CD1c-positive myeloid dendritic cell (primary cell): ENCODE data around the gene BABAM2.
"Not testable (repeated sequence)": the region's sequence is repeated elsewhere in the genome, so short reads cannot be mapped to it uniquely, and the experiment has no call there.

Experiments
- DNase-seq: peaks from one replicate; pipeline ENCODE4 v3.0.0-alpha.2; 2016; ENCODE audit errors: extremely low spot score

The BABAM2 gene

GRCh38 chr2:28068527-28068926 is 178.0 kb downstream of the BABAM2 start:
- DNase-seq, result no peak

GRCh38 chr2:28071221-28071620 is 180.7 kb downstream of the BABAM2 start:
- DNase-seq, result no peak

GRCh38 chr2:28074137-28074536 is 183.6 kb downstream of the BABAM2 start:
- no peak for DNase-seq

GRCh38 chr2:28080911-28081310 is 190.4 kb downstream of the BABAM2 start:
- no peak for DNase-seq

GRCh38 chr2:28082131-28082530 is 191.6 kb downstream of the BABAM2 start:
- no peak for DNase-seq

- DNase-seq, result no peak
Observed at GRCh38 chr2:28083476-28083875, 192.9 kb downstream of the BABAM2 start.

GRCh38 chr2:28084564-28084963 is 194.0 kb downstream of the BABAM2 start:
- no peak for DNase-seq

GRCh38 chr2:28085201-28085600 is 194.7 kb downstream of the BABAM2 start:
- no peak for DNase-seq

GRCh38 chr2:28086611-28087010 is 196.1 kb downstream of the BABAM2 start:
- DNase-seq, result no peak

GRCh38 chr2:28088970-28089369 is 198.4 kb downstream of the BABAM2 start:
- DNase-seq, result no peak

GRCh38 chr2:28089486-28089885 is 199.0 kb downstream of the BABAM2 start:
- DNase-seq, result no peak

GRCh38 chr2:28093308-28093707 is 202.8 kb downstream of the BABAM2 start:
- no peak for DNase-seq

GRCh38 chr2:28093768-28094167 is 203.2 kb downstream of the BABAM2 start:
- no peak for DNase-seq

- no peak for DNase-seq
Observed at GRCh38 chr2:28094739-28095138, 204.2 kb downstream of the BABAM2 start.

- DNase-seq, result no peak
Observed at GRCh38 chr2:28095622-28096021, 205.1 kb downstream of the BABAM2 start.

GRCh38 chr2:28096421-28096820 is 205.9 kb downstream of the BABAM2 start:
- no peak for DNase-seq

GRCh38 chr2:28098501-28099225 is 208.1 kb downstream of the BABAM2 start:
- DNase-seq, result no peak

GRCh38 chr2:28101123-28101522 is 210.6 kb downstream of the BABAM2 start:
- no peak for DNase-seq

GRCh38 chr2:28101892-28102291 is 211.4 kb downstream of the BABAM2 start:
- DNase-seq, result no peak

GRCh38 chr2:28102455-28102874 is 211.9 kb downstream of the BABAM2 start:
- no peak for DNase-seq

- no peak for DNase-seq
Observed at GRCh38 chr2:28103611-28104010, 213.1 kb downstream of the BABAM2 start.

GRCh38 chr2:28108143-28108542 is 217.6 kb downstream of the BABAM2 start:
- DNase-seq, result no peak

GRCh38 chr2:28113771-28114170 is 223.2 kb downstream of the BABAM2 start:
- not testable (repeated sequence) for DNase-seq

- DNase-seq, result no peak
Observed at GRCh38 chr2:28117104-28117596, 226.6 kb downstream of the BABAM2 start.
